GM19372 (cell line): ENCODE results near the gene FMOD.

Source experiments
- ATAC-seq: cut with Tn5 transposase; IDR thresholded peaks from one replicate; pipeline ENCODE4 v1.9.1; 2021; ENCODE audit warnings: mild to moderate bottlenecking, low read depth, moderate library complexity; ENCODE audit not compliant: unreplicated experiment

Gene FMOD

DNA sequence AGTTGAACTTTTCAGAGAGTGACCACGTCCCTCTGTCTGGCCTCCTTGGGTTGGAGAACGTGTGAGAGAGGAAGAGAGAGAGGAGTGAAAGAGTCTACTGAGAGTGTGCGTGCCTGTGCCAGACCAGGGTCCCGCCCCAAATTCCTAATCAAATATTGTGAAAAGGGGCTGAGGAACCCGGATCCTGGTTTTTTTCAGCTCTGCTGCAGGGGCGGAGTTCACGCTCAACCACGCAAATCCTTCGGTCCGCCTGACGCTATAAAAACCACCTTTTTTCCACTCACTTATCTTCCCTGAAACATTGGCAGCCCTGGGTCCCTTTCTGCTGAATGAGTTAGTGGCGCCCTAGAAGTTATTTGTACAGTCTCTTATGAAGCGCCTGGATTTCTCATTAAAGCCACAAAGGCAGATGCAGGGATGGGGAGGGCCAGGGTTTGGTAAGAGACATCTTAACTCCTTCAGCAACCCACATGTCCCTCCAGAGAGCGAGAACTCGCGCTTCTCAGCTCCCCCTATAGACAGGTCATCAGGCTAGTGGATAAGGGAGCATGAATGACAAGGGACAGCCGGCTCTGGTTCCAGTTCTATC, at the start of gene FMOD:
Gene FMOD, minus strand, starts transcription at position 86 of the 589 bp plus-strand sequence. CDS start 2,852 bp downstream, outside the sequence.
- no peak for ATAC-seq

DNA sequence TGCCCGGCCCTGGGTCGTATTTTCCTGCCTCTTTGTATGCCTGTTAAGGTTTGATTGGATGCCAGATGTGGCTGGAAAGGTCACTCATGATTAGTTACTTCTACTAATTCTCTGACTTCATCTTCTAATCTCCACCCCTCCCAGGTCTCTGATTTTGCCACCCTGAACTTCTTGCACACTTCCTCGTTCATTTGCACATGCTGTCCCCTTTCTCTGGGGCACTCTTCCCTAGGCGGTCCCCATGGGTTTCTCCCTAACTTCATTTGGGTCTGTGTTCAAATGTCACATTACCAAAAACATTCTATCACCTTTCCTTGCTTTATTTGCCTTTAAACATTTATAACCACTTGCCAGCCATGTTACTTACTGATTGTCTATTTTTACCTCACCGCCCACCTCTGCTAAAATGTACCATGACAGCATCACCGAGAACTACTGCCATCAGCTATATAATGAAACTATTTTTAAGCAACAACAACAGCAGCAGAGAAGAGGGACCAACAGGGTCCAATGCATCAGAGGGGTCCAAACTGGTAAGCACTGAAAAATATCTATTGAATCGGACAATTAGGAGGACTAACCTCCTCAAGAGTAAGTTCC, 45.8 kb upstream of the FMOD start:
- no peak for ATAC-seq

DNA sequence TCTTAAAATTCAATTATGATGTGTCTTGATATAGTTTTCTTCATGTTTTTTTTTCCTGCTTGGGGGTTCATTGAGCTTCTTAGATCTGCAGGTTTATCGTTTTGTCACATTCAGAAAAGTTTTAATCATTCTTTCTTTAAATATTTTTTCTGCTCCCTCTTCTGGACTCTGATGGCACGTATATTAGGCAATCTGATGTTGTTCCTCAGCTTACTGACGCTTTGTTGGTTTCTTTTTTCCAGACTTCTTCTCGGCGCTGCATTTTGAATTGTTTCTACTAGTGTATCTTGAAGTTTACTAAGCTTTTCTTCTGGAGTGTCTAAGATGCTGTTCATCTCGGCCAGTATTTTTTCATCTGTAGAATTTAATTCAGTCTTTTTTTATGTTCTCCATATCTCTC, 44.8 kb upstream of the FMOD start:
- ATAC-seq, result no peak

GRCh38 chr1:203390298-203390697, 39.4 kb upstream of the FMOD start:
- ATAC-seq, result no peak

DNA sequence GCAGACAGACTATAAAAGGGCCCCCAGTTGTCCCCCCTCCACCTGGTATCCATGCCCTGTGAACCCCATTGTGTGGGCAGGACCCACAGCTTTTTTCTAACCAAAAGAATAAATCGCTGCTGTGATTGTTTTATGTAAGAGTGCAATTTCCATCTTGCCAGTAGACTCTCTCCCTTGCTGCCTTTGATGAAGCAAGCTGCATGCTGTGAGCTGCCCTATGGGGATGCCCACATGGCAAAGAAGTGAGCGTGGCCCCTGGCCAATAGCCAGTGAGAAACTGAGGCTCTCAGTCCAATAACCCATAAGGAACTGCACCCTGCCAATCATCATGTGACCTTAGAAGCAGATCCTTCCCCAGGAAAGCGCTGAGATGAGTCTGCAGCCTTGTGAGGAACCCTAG, 37.8 kb upstream of the FMOD start:
- no peak for ATAC-seq

DNA sequence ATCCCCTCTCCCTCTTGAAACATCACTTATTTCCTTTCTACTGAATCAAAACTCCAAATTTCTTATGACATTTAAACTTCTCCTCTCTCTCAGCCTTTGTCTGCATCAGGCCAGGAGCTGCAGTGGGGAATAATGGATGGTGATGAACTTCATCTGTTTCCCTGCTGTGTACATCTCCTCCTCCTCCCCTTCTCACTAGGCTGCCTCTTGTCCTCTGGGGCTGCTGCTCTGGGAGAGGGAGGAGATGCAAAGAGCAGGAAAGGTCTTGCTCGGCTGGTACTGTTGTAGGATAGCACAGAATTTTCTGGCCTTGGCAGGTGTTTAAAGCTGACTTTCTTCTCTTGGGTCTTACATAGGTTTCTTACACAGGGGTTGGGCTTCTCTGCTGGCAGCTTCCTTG, 31.1 kb upstream of the FMOD start:
- ATAC-seq, result no peak

DNA sequence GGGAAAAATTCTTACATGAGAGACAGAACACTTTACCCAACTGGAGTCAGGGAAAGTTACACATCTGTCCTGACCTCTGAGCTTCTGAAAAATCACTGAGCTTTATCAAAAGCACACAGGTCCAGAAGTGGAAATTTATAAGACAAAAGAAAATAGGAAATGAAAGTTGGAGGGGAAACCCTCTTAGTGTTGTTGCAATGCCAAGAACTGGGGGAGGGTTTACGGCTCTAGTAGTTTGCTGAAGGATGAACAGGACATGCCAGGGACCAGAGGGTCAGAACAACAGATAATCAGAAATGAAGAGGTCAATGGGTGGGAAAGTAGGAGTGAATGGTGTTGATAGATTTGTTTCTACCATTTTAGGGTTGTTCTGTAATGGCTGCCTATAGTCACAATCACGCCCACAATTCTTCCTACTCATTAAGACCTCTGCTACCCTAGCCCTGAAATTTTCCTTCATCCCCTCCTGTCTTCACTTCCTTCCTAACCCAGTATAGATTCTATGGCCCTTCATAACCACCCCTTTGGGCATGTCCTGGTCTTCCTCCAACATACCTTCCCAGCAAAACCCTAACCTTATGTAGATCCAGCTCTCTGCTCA, 30.3 kb upstream of the FMOD start:
- ATAC-seq, result no peak

DNA sequence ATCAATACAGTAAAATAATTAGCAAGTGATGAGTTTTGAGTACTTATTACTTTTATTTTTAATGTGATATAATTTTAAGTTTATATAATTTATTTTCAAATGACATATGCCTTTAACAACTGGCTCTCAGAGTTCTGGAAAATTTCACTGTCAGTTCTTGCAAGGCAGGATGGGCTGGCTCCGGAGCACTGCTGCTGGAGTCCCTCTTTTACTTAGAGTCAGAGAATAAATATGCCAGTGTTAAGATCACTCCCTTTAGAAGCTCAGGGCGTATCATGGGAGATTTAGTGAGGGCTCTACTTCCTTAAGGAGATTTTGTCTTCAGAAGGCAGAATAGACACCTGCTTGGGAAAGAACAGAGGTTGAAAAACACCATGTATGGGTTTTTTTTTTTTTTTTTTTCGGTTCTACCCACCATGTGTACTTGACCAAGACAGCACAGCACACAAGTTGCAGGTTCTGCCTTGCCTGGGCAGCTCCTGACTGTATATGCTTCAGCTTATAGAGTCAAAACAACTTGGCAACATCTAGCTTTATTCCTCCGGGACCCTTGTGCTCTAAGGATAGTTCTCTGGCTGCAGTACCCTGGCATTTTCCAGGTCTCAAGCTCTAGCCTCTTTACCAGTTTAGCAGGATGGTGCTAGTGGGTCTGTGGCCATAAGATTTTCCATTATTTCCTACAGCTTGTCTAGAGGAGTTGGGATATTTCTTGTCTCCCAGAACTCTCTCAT, 29.7 kb upstream of the FMOD start:
- no peak for ATAC-seq

GRCh38 chr1:203379825-203380224, 28.9 kb upstream of the FMOD start:
- no peak for ATAC-seq

- no peak for ATAC-seq
Observed at GRCh38 chr1:203378556-203379245, 27.8 kb upstream of the FMOD start.

GRCh38 chr1:203373991-203374390, 23.1 kb upstream of the FMOD start:
- no peak for ATAC-seq

DNA sequence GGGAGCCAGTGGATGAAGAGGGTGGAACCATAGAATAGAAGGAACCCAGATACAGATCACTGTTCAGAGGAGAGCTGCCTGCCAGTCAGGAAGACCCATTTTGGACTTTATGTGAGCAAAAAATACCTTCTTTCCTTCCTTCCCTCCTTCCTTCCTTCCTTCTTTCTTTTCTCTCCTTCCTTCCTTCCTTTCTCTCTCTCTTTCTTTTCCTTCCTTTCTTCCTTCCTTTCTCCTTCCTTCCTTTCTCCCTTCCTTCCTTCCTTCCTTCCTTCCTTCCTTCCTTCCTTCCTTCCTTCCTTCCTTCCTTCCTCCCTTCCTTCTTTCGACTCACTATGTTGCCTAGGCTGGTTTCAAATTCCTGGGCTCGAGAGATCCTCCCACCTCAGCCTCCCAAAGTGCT, 22.1 kb upstream of the FMOD start:
- no peak for ATAC-seq

DNA sequence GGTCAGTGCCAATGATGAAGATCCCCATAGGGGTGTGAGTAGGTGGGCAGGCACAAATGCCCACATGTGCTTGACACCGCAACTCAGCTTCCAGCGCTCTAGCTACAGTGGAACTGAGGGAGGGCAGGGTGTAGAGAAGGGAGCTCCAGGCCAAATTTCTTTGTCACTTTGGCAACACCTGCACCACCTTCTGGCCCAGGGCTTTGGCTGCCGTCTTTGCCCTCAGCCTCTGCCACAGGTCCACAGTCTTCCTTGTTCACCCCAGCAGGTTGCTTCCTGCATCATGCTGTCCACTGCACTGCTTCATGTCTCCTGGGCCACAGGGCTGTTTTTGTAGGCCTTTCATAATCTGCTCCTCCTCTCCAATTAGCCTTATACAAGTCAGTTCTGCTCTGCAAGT, 20.4 kb upstream of the FMOD start:
- no peak for ATAC-seq

DNA sequence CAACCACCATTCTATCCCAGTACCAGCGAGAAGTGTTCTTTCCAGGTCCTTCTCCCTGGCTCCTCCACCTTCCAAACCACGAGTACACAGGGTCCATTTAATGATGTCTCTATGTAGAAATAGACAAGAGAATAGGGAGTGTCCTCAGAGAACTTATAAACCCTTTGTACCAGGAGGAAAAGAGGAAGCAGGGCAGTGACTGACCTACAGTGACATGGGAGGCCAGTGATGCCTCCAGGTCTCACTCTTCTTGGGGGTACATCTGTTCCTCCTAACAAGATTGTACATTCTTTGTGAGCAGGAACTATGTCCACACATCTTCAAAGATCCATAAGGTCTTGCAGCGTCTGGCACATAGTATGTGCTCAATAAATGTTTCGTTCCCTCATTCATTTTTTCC, 18.7 kb upstream of the FMOD start:
- no peak for ATAC-seq

- no peak for ATAC-seq
Observed at GRCh38 chr1:203368624-203369451, 17.9 kb upstream of the FMOD start.

DNA sequence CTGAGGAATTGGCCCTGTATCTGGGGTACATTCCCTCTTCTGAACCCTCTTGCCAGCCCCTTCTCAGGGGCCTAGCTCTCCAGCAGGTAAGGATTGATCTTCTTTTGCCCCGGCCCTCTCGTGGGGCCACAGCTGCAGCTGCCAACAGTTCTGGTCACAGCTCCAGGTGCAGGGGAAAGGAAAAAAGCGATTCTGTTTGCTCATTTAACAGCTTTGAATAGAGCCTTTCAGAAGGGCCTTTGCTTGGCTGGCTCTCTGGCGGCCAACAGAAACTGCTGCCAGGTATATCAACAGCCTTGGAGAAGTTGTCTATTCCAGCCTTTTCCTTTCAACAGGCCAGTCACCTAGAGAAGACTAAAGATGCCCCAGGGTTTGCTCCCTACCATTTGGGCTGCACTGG, 16.1 kb upstream of the FMOD start:
- ATAC-seq, result no peak

- no peak for ATAC-seq
Observed at GRCh38 chr1:203366476-203366875, 15.6 kb upstream of the FMOD start.

- no peak for ATAC-seq
Observed at GRCh38 chr1:203364806-203365205, 13.9 kb upstream of the FMOD start.

- ATAC-seq, result no peak
Observed at GRCh38 chr1:203364094-203364801, 13.3 kb upstream of the FMOD start.

DNA sequence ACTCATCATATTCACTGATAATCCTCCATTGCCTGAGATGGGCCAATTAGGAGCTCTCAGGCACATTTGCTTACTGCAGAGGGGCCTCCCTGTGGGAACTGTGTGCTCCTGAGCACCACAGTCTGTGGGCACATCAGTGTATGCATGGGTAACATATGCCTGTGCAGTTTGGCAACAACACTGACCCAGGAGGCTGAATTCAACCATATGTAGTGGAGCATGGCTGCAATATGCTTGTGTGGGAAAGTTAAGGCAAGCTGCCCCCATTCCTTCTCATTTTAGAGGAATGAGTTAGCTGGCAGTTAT, 11.8 kb upstream of the FMOD start:
- ATAC-seq, result no peak
